Adrenal gland (tissue), 12 donors: ENCODE data around the gene PWWP2B. TPM values are rescaled to one million over a fixed set of nuclear protein-coding genes. Genes with fewer than 3 reads are reported as not detected.

Source experiments
- DNase-seq, 7 donors: peaks; one replicate each; pipeline ENCODE4 v3.0.0-alpha.2; 2019 to 2020
- H3K27ac ChIP-seq, 5 donors: fragments of 200-600 bp; sonication (generic) in 4 of 5; 1 replicate in 3 of 5; 2 replicates in 2 of 5; pipeline versions ENCODE4 v1.5.1 to v1.8.0; 2016 to 2020; ENCODE audit warnings: mild to moderate bottlenecking in 1 of 5
- H3K27me3 ChIP-seq: fragments of 200-600 bp; 2 replicates; pipeline ENCODE4 v1.8.0; 2021
- H3K36me3 ChIP-seq, 2 donors: fragments of 200-600 bp; replicated peaks in 1 of 2; 1 replicate in 1 of 2; 2 replicates in 1 of 2; pipeline versions ENCODE4 v1.5.1 to v1.8.0; 2018 to 2022
- H3K4me1 ChIP-seq, 2 donors: fragments of 200-600 bp; replicated peaks in 1 of 2; 1 replicate in 1 of 2; 2 replicates in 1 of 2; pipeline versions ENCODE4 v1.5.1 to v1.8.0; 2018 to 2021
- H3K4me3 ChIP-seq, 4 donors: fragments of 200-600 bp; sonication (generic) in 3 of 4; one replicate each; pipeline ENCODE4 v1.5.1; 2016 to 2018
- H3K9me3 ChIP-seq, 3 donors: fragments of 200-600 bp; sonication (generic) in 1 of 3; replicated peaks in 1 of 3; 1 replicate in 2 of 3; 2 replicates in 1 of 3; pipeline versions ENCODE4 v1.5.1 to v1.8.0; 2016 to 2021
- POLR2A ChIP-seq, 2 donors: fragments of 450-650 bp; IDR thresholded peaks; one replicate each; pipeline ENCODE4 v1.6.1; 2017; ENCODE audit warnings: antibody characterized with exemption in 2 of 2, mild to moderate bottlenecking in 2 of 2, moderate library complexity in 1 of 2
- WGBS, 4 donors: extraction: QIAGEN DNeasy Blood & Tissue Kit in 2 of 4; methylation state at CpG; one replicate each; pipeline versions ENCODE4 v1.1.5 to v1.1.7; 2013 to 2017; 5-methylcytosine and 5-hydroxymethylcytosine counted together
- intact Hi-C, 2 donors: fragments of 100-400 bp; cut with DNase I; formaldehyde crosslinking; loops; one replicate each; pipeline versions ENCODE4 v1.14.1 to v1.15.0; 2022 to 2023
- polyA plus RNA-seq, 3 donors: library from polyadenylated mRNA; stranded (reverse); fragments of 200-250 nt in 2 of 3; fragments of 350-450 nt in 1 of 3; fragmentation: Illumina TruSeq in 1 of 3; extraction: RNeasy Lipid Tissue Mini Kit (QIAGEN cat#74804) in 1 of 3; gene quantifications; one replicate each; pipeline ENCODE4 v1.2.3, GENCODE V29; 2013 to 2014
- total RNA-seq, 9 donors: library from RNA; depleted of rRNA in 4 of 9; stranded (reverse); fragments of >200 nt in 4 of 9; fragments of 120-200 nt in 1 of 9; fragmentation: NEBNext Ultra II Directional in 1 of 9; extraction: Animal tissue kit (Norgen Biotek cat#: 25700) in 1 of 9; gene quantifications; one replicate each; pipeline versions ENCODE4 v1.1.0 to v1.2.4, GENCODE V29; 2013 to 2023
- TF ChIP-seq, protein P1 (sequence below), 6 experiments: fragments of 450-650 bp in 4 of 6; fragments of 200-600 bp in 2 of 6; sonication (generic) in 1 of 6; IDR thresholded peaks; 1 replicate in 5 of 6; 2 replicates in 1 of 6; pipeline versions ENCODE4 v1.5.1 to v1.8.0; 2016 to 2021; ENCODE audit warnings: antibody characterized with exemption in 6 of 6, mild to moderate bottlenecking in 2 of 6, moderate library complexity in 1 of 6
- donor health status: healthy with polysubstance abuse.
- donor health status: Bipolar disorder and iron deficiency.
- donor health status: DM: yes; HTN: yes; CAD: no.
- donor health status: DM: no; HTN: no; CAD: no.
- donor health status: DM: no; HTN: no; CAD: no.
- donor health status: DM: yes; HTN: yes; CAD: no.

The PWWP2B gene
- total and polyA plus RNA-seq, 12 donors: 3.4 to 75.3 (median 40.7) TPM

DNA sequence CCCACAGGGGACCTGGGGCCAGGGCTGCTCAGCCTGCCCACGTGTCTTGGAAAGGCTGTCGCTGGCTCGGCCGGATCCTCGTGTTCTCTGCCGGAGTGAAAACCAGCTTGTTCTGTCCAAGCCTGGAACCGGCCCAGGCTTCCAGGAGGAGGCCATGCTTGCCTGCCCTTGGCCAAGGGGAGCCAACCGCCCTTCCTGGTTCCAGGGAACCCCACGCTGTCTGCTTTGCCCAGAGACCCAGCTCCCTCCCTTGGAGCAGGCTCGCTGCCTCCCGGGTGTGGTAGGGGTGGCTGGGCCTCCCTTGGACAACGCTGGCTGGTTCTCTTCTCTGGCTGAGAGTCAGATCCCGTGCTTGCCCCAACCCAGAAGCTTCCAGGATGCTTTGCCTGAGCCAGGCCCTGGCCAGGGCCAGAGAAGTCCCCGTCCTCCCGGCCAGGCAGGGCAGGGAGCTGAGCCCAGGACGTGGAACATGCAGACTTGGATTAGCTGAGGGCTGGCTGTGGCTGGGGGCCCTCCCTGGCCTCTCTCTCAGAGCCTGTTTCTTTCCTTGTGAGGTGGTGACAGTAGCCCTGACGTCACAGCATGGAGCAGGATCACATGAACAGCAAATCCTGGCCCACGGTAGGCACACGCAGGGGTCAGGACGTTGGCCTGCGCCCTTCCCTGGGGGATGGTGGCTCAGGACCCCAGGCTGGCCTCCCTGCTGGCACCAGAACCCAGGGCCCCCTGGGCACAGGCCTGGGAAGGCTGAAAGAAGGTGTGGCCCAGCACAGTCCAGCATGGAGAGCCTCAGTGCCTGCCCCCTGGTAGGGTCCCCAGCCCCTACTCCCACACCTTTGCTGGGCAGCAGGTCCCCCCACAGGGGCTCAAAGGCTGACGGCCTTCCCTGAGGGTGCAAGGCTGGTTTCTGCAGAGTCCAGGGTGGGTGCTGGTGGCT, 67.5 kb downstream of the PWWP2B start:
- Histone ChIP-seq H3K27ac (peak overlapping the region in 4 of 5 donors; percentile 4 to 84 (median 46)), H3K9me3 (no peaks in the 10 kb centered on the region), H3K4me1 (peaks cover 6 to 16% of the 10 kb centered on the region in 2 donors), H3K27me3 (no peaks in the 10 kb centered on the region), H3K4me3 (no peak overlapping the region), H3K36me3 (no peaks in the 10 kb centered on the region)
- peak in 6 of 7 donors; percentile 39 to 80 (median 46) for DNase-seq
- intact Hi-C loops: no loop called here
- TF ChIP-seq, protein P1, sequence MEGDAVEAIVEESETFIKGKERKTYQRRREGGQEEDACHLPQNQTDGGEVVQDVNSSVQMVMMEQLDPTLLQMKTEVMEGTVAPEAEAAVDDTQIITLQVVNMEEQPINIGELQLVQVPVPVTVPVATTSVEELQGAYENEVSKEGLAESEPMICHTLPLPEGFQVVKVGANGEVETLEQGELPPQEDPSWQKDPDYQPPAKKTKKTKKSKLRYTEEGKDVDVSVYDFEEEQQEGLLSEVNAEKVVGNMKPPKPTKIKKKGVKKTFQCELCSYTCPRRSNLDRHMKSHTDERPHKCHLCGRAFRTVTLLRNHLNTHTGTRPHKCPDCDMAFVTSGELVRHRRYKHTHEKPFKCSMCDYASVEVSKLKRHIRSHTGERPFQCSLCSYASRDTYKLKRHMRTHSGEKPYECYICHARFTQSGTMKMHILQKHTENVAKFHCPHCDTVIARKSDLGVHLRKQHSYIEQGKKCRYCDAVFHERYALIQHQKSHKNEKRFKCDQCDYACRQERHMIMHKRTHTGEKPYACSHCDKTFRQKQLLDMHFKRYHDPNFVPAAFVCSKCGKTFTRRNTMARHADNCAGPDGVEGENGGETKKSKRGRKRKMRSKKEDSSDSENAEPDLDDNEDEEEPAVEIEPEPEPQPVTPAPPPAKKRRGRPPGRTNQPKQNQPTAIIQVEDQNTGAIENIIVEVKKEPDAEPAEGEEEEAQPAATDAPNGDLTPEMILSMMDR (IDR thresholded peaks at IDR 0.05): no peak
- no peak for TF ChIP-seq POLR2A (IDR thresholded peaks at IDR 0.05)
- 64 to 83% (median 71%) methylated on average over 10 to 22 of the region's 22 CpGs; no CpG with 5 or more reads in 1 of the 4 donors for WGBS, 4 donors

DNA sequence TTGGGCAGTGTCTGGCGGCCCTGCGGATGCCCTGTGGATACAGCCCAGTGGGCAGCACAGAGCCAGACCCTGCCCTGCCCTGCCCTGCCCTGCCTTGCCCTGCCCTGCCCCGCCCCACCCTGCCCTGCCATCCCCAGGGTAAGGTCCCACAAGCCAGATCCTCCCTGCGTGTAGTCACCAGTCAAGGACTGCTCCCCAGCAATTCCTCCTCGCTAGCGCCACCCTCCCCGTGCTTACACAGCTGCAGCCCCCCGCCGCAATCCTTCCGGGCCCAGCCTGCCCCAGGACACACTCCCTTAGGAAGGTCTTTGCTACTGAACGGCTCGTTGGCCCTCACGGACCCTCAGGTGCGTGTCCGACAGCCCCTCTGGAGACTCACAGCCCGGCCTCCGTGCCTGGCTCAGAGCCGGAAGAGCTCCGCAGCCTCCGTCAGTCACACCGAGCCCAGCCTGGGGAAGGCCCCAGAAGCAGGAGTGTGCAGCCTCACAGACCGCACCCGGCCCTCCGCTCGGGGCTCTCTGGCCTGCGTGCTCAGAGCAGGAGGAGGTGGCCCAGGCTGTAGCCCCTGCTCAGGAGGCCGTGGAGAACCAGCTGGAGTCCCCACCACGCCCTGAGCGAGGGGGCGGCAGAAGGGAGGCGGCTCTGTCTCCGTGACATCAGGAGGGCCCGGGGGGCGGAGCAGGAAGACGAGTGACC, 68.3 kb downstream of the PWWP2B start:
- Histone ChIP-seq H3K27ac (peak overlapping the region in 3 of 5 donors; percentile 4 to 84 (median 79)), H3K9me3 (no peaks in the 10 kb centered on the region), H3K4me1 (peaks cover 6 to 16% of the 10 kb centered on the region in 2 donors), H3K27me3 (no peaks in the 10 kb centered on the region), H3K4me3 (no peak overlapping the region), H3K36me3 (no peaks in the 10 kb centered on the region)
- intact Hi-C loops: no loop called here
- TF ChIP-seq, protein P1 (IDR thresholded peaks at IDR 0.05): no peak
- TF ChIP-seq POLR2A (IDR thresholded peaks at IDR 0.05): no peak
- 88 to 91% (median 89%) methylated on average over 24 to 35 of the region's 35 CpGs; no CpG with 5 or more reads in 1 of the 4 donors for WGBS, 4 donors
- DNase-seq: peak in 1 of 7 donors; percentile 13

DNA sequence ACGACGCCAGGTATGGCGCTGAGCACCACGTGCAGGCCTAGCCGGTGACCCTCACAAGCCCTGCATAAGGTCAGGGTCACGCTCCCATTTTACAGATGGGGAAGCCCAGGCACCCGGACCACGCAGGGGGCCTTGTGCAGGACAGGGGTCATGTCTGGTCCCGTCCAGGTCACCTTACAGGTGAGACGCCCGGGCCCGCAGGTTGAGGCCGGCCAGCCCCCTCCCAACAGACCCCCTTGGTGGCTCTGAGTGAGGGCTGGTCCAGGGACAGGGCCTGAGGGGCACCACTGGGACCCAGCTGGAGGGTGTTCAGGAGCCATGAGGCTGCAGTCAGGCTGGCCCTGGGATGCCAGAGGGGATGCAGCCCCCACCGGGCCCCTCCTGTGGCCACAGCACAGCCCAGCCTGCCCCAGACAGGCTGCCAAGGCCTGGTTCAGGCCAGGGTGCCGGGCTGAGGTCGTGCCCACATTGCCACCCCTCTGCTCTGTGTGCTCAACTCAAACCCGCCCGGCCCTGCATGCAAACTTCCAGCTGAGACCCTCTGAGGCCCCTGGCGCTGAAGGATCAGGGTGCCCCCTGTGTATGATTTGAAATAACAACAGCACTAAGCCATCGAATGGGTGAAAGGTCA, 69.0 kb downstream of the PWWP2B start:
- no peak overlapping the region for H3K4me3 ChIP-seq
- peak overlapping the region in 1 of 5 donors; percentile 79 for H3K27ac ChIP-seq
- H3K4me1 ChIP-seq: peaks cover 6 to 16% of the 10 kb centered on the region in 2 donors
- intact Hi-C loops: no loop called here
- no peaks in the 10 kb centered on the region for H3K27me3 ChIP-seq
- 70 to 86% (median 82%) methylated on average over 2 to 20 of the region's 20 CpGs for WGBS, 4 donors
- H3K9me3 ChIP-seq: no peaks in the 10 kb centered on the region
- H3K36me3 ChIP-seq: no peaks in the 10 kb centered on the region
- TF ChIP-seq, protein P1 (IDR thresholded peaks at IDR 0.05): no peak
- no peak for TF ChIP-seq POLR2A (IDR thresholded peaks at IDR 0.05)
- peak in 1 of 7 donors; percentile 6 for DNase-seq
